SK-N-MC (cell line): ENCODE measurements around the gene ASIC4.

Experiments used
- DNase-seq: peaks from one replicate; pipeline ENCODE4 v3.0.0-alpha.2; 2011; ENCODE audit warnings: low read depth, low spot score
- H3K27ac ChIP-seq: fragments of 200-600 bp; sonication (generic); 2 replicates; pipeline ENCODE4 v1.5.1; 2016; ENCODE audit warnings: mixed run types
- H3K36me3 ChIP-seq: fragments of 200-600 bp; sonication (generic); 2 replicates; pipeline ENCODE4 v1.6.1; 2017; ENCODE audit warnings: antibody characterized with exemption, low read length, mixed read lengths; ENCODE audit not compliant: insufficient read depth
- H3K4me3 ChIP-seq: fragments of 200-600 bp; sonication (generic); 2 replicates; pipeline ENCODE4 v1.5.1; 2016
- H3K9ac ChIP-seq: fragments of 200-600 bp; sonication (generic); 2 replicates; pipeline ENCODE4 v1.8.0; 2017; ENCODE audit warnings: mixed run types, mixed read lengths; ENCODE audit not compliant: insufficient read length
- H3K9me3 ChIP-seq: fragments of 200-600 bp; sonication (generic); 2 replicates; pipeline ENCODE4 v1.6.1; 2017; ENCODE audit warnings: low read depth, mild to moderate bottlenecking, antibody characterized with exemption, low read length, moderate library complexity, mixed read lengths
- EZH2 ChIP-seq: fragments of 200-600 bp; sonication (generic); IDR thresholded peaks from one replicate; pipeline ENCODE4 v1.6.1; 2017; ENCODE audit warnings: antibody characterized with exemption
- FOXP2 ChIP-seq: optimal IDR thresholded peaks from 2 replicates; pipeline ENCODE3; 2011; ENCODE audit warnings: mild to moderate bottlenecking, moderate library complexity; ENCODE audit not compliant: insufficient read depth; ENCODE audit errors: extremely low read length, control extremely low read depth
- POLR2AphosphoS5 ChIP-seq: IDR thresholded peaks from 2 replicates; pipeline ENCODE4 v1.6.1; 2012; ENCODE audit warnings: mild to moderate bottlenecking, low read depth, low read length, borderline replicate concordance

The ASIC4 gene

DNA sequence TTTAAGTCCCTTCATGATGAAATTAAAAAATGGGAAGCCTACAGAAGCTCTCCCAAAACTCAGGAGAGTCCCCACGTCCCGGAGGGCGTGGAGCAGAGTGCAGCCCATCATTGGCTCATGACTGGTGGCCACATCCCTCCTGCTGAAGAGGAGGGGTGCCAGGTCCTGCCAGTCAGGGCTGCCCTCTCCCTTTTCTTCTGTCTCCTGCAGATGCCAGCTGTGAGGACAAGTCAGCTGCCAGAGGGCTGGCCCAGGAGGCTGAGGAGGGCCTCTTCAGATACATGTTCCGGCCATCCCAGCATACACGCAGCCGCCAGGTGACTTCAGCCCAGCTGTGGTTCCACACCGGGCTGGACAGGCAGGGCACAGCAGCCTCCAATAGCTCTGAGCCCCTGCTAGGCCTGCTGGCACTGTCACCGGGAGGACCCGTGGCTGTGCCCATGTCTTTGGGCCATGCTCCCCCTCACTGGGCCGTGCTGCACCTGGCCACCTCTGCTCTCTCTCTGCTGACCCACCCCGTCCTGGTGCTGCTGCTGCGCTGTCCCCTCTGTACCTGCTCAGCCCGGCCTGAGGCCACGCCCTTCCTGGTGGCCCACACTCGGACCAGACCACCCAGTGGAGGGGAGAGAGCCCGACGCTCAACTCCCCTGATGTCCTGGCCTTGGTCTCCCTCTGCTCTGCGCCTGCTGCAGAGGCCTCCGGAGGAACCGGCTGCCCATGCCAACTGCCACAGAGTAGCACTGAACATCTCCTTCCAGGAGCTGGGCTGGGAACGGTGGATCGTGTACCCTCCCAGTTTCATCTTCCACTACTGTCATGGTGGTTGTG, 60.4 kb downstream of the ASIC4 start:
- H3K9ac ChIP-seq, result no peak overlapping the region
- TF ChIP-seq EZH2 (no peak), FOXP2 (no peak)
- no peak overlapping the region for H3K27ac ChIP-seq
- DNase-seq, result no peak
- no peak overlapping the region for H3K4me3 ChIP-seq
- H3K36me3 ChIP-seq, result no peaks in the 10 kb centered on the region
- H3K9me3 ChIP-seq, result no peaks in the 10 kb centered on the region

DNA sequence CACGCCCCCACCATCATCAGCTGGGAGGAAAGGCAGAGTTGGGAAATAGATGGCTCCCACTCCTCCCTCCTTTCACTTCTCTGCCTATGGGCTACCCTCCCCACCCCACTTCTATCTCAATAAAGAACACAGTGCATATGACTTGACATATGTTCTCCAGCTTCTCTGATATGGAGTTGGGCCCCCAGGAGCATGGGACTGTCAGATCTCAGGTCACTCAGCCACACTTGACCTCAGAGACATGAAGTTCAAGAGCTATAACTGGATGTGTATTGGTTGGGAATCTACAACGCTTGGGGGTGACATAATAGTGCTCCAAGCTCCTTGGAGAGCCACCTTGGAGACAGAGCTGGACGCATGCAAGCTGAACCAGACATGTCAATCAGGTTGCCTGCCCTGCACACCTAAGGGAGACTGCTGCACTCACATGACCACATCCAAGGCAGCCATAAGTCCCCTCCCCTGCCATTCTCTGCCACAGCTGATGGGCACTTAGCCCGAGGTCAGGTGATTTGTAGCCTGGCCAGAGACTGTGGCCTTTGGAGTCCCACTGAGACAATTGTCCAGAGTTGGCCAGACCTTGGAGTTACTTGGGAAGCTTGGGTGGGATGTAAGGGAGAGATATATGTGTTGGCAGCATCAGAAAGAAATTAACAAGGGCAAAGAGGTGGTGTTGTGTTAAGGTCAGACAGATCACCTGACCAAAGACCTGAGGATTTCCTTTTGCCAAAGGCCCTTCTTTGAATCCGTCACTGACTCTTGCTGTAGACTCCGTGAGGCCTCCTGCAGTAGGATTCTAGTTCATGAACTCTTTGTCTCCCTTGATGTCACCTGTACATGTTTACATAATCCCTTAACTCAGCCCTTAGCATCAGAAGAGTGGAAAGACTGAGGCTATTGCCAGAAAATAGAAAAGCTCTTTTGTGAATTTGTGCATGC, 61.6 kb downstream of the ASIC4 start:
- H3K27ac ChIP-seq, result no peak overlapping the region

GRCh38 chr2:219576505-219577388, 62.5 kb downstream of the ASIC4 start:
- no peaks in the 10 kb centered on the region for H3K9me3 ChIP-seq
- H3K4me3 ChIP-seq, result no peak overlapping the region
- H3K27ac ChIP-seq, result no peak overlapping the region
- TF ChIP-seq FOXP2, result no peak
- TF ChIP-seq EZH2, result no peak
- TF ChIP-seq POLR2AphosphoS5, result no peak
- no peaks in the 10 kb centered on the region for H3K36me3 ChIP-seq
- no peak overlapping the region for H3K9ac ChIP-seq
- DNase-seq, result no peak

More for the DNA sequence above, 61.6 kb downstream of the ASIC4 start:
- no peak for DNase-seq
- TF ChIP-seq FOXP2 (no peak), EZH2 (no peak), POLR2AphosphoS5 (no peak)
- Histone ChIP-seq H3K4me3 (no peak overlapping the region), H3K9me3 (no peaks in the 10 kb centered on the region), H3K9ac (no peak overlapping the region), H3K36me3 (no peaks in the 10 kb centered on the region)

DNA sequence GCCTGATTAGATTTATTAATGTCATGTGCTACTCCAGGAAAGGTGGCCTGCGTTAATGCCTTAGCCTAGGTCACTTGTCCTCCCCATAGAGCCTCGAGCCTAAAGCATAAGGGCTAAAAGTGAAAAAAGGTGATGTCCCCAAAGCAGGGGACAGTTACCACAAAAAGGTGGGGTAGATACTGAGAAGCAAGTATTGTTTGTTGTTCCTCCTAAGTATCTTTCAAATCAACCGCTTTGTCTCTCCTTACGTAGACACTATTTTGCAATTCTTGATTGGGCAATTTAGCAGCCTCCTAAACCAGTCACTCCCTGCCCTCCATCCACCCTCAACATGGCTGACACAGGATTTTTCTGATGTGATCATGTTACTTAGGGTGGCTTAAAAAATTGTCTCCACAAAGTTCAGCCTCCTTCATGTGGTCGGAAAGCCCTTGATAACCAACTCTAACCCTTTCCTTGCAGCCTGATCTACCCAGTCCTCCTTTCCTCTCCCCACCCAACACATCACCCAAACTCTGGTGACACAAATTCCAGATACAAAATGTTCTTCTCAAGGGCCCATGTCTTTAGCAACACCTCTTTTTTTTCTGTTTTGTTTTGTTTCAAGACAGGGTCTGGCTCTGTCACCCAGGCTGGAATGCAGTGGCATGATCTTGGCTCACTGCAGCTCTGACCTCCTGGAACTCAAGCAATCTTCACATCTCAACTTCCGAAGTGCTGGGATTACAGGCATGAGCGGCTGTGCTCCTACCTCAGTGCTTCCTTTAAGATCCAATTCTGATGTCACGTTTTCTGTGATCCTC, 64.7 kb downstream of the ASIC4 start:
- Histone ChIP-seq H3K4me3 (no peak overlapping the region), H3K9ac (no peak overlapping the region), H3K27ac (no peak overlapping the region), H3K9me3 (no peaks in the 10 kb centered on the region), H3K36me3 (no peaks in the 10 kb centered on the region)
- DNase-seq, result no peak
- TF ChIP-seq POLR2AphosphoS5, result no peak
- no peak for TF ChIP-seq EZH2
- no peak for TF ChIP-seq FOXP2

DNA sequence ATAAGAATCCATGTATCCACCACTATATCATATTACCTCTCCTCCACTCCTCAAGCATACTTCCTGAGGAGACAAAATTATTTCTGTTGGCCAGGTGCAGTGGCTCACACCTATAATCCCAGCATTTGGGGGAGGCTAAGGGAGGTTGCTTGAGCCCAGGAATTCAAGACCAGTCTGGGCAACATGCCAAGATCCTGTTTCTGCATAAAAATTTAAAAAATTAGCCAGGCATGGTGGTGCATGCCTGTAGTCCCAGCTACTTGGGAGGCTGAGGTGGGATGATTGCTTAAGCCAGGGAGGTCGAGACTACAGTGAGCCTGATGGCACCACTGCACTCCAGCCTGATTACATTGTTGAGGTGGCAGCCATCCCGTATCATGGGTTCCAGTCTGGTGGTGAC, 67.1 kb downstream of the ASIC4 start:
- H3K36me3 ChIP-seq, result no peaks in the 10 kb centered on the region
- DNase-seq, result no peak

More for the DNA sequence above, 67.1 kb downstream of the ASIC4 start:
- Histone ChIP-seq H3K27ac (no peak overlapping the region), H3K9me3 (no peaks in the 10 kb centered on the region), H3K9ac (no peak overlapping the region), H3K4me3 (no peak overlapping the region)
- TF ChIP-seq FOXP2, result no peak
- no peak for TF ChIP-seq EZH2
- no peak for TF ChIP-seq POLR2AphosphoS5
